ENCODE data around the gene KCNH8. TPM values are rescaled to one million over a fixed set of nuclear protein-coding genes. Genes with fewer than 3 reads are reported as not detected.
A peak's percentile ranks its signal among the peaks of the same experiment; 100 is the strongest.

Gene KCNH8
- total and polyA plus RNA-seq, 10 of the 15 experiments (the other 5 are each of a cell fraction or from before 2014, with no cell fraction given), result under 0.01 to 0.18 (median 0.07) TPM; not detected in 2

- in situ Hi-C loops (cut with MboI) (loop anchor here (5.0 to 10.0 kb wide), 2 partner anchors 194 to 324 kb away; no protein-coding TSS in a partner anchor), intact Hi-C loops (cut with micrococcal nuclease; ENCODE audit: unreplicated experiment) (loop anchor here (5.0 kb wide), 3 partner anchors 179 to 694 kb away; no protein-coding TSS in a partner anchor)
- Histone ChIP-seq H3K4me3 (no peak overlapping the region), H3K9ac (ENCODE audit: control insufficient read depth, insufficient read depth, low read length) (no peak overlapping the region), H2AFZ (ENCODE audit: control insufficient read depth, low read depth, low read length) (no peak overlapping the region), H3K27me3 (replicated peaks in 1 of 2; ENCODE audit: control insufficient read depth in 2 of 2, insufficient read depth in 2 of 2, low read length in 1 of 2) (no peaks in the 10 kb centered on the region), H3K9me3 (replicated peaks; ENCODE audit: control insufficient read depth, insufficient read depth, low read length) (no peaks in the 10 kb centered on the region), H3K4me1 (ENCODE audit: control insufficient read depth, insufficient read depth, low read length) (peaks cover 46% of the 10 kb centered on the region), H3K27ac (ENCODE audit: control insufficient read depth, insufficient read depth) (peak overlapping the region; percentile 79; the same call in 1 of the 2 replicates), H3K36me3 (ENCODE audit: control insufficient read depth in 2 of 2, insufficient read depth in 2 of 2, low read length in 1 of 2) (no peaks in the 10 kb centered on the region), H3K79me2 (ENCODE audit: control insufficient read depth, insufficient read depth, low read length) (no peaks in the 10 kb centered on the region), H4K20me1 (ENCODE audit: control insufficient read depth, insufficient read depth) (no peaks in the 10 kb centered on the region), H3K4me2 (ENCODE audit: control insufficient read depth, insufficient read depth) (no peak overlapping the region)
- ChIA-PET POLR2A (no interaction called here), RAD21 (ENCODE audit: unreplicated experiment) (interaction anchor here (0.9 to 3.5 kb wide), 2 partner anchors 193 to 325 kb away, joined by 3 to 25 read pairs; no protein-coding TSS in a partner anchor), CTCF (interaction anchor here (1.4 to 4.0 kb wide), 2 partner anchors 148 to 192 kb away, joined by 3 to 51 read pairs; no protein-coding TSS in a partner anchor), SMC1A (ENCODE audit: uncharacterized antibody, unreplicated experiment) (interaction anchor here (0.8 to 3.7 kb wide), 6 partner anchors 9 to 972 kb away, joined by 3 to 17 read pairs (median 6); no protein-coding TSS in a partner anchor)
- no peak for FAIRE-seq
- TF ChIP-seq RUNX3 (IDR thresholded peaks at IDR 0.05; ENCODE audit: low read length) (peak; percentile 74), TAF1 (IDR thresholded peaks at IDR 0.05; ENCODE audit: borderline replicate concordance, low read depth, low read length) (no peak)
- DNase-seq (ENCODE audit: low read depth, low spot score), result no peak
- WGBS (ENCODE audit: insufficient coverage, insufficient replicate concordance, low lambda C conversion rate, missing lambda C conversion rate), result 14% methylated on average over 2 of the region's 2 CpGs
- ATAC-seq, result no peak
- no TSS peak for BruUV-seq (replicated peaks)
These were observed 393.0 kb downstream of the KCNH8 start for GRCh38 chr3:19541284-19541683.

DNA sequence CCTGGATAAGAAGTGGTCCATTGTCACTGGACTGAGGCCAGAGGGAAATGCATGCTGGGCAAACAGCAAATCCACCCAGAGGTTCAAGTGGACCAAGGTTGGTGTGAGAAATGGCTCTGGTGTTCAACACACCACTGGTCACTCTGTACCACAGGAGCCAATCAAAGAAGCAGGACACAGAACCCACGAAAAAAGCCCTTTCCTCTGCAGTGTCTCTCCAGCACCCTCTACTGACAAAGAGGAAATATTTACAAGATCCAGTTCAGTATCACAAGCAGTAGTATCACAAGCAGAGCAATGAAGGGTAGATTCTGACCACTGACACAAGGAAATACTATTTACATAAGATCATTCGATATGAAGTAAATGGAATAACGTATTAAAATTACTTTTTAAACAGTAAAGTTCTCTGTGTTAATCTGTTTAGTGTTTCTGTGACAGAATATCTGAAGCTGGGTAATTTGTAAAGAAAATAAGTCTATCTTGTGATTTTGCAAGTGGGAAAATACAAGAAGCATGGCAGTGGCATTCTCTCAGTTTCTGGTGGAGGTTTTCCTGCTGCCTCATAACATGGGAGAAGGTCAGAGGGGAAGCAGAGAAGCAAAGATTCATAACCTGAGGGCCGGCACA lies 395.0 kb downstream of the KCNH8 start:
- ChIA-PET SMC1A (ENCODE audit: uncharacterized antibody, unreplicated experiment) (interaction anchor here (1.3 to 2.4 kb wide), 2 partner anchors 10 to 194 kb away, joined by 3 to 17 read pairs; no protein-coding TSS in a partner anchor), RAD21 (ENCODE audit: unreplicated experiment) (interaction anchor here (0.8 kb wide), 1 partner anchor 194 kb away, joined by 3 read pairs; no protein-coding TSS in a partner anchor), POLR2A (no interaction called here), CTCF (interaction anchor here (0.7 to 4.0 kb wide), 4 partner anchors 127 to 323 kb away, joined by 3 to 51 read pairs (median 10); no protein-coding TSS in a partner anchor)
- in situ Hi-C loops (cut with MboI) (loop anchor here (5.0 to 10.0 kb wide), 2 partner anchors 196 to 321 kb away; no protein-coding TSS in a partner anchor), intact Hi-C loops (cut with micrococcal nuclease; ENCODE audit: unreplicated experiment) (loop anchor here (1.0 to 5.0 kb wide), 6 partner anchors 181 to 696 kb away; no protein-coding TSS in a partner anchor)
- WGBS (ENCODE audit: insufficient coverage, insufficient replicate concordance, low lambda C conversion rate, missing lambda C conversion rate), result 17% methylated on average over 4 of the region's 4 CpGs
- BruUV-seq (replicated peaks), result no TSS peak
- Histone ChIP-seq H3K4me1 (ENCODE audit: control insufficient read depth, insufficient read depth, low read length) (peaks cover 46% of the 10 kb centered on the region), H3K4me2 (ENCODE audit: control insufficient read depth, insufficient read depth) (no peak overlapping the region), H3K36me3 (ENCODE audit: control insufficient read depth in 2 of 2, insufficient read depth in 2 of 2, low read length in 1 of 2) (no peaks in the 10 kb centered on the region), H3K9ac (ENCODE audit: control insufficient read depth, insufficient read depth, low read length) (no peak overlapping the region), H3K27me3 (replicated peaks in 1 of 2; ENCODE audit: control insufficient read depth in 2 of 2, insufficient read depth in 2 of 2, low read length in 1 of 2) (no peaks in the 10 kb centered on the region), H4K20me1 (ENCODE audit: control insufficient read depth, insufficient read depth) (no peaks in the 10 kb centered on the region), H3K79me2 (ENCODE audit: control insufficient read depth, insufficient read depth, low read length) (no peaks in the 10 kb centered on the region), H3K9me3 (replicated peaks; ENCODE audit: control insufficient read depth, insufficient read depth, low read length) (no peaks in the 10 kb centered on the region), H3K4me3 (no peak overlapping the region), H3K27ac (ENCODE audit: control insufficient read depth, insufficient read depth) (0 out of 2 replicates have a peak overlapping the region, but pooled peaks have one; percentile 47), H2AFZ (ENCODE audit: control insufficient read depth, low read depth, low read length) (peak overlapping the region; percentile 16; the same call in 1 of the 2 replicates)
- peak; percentile 25 for DNase-seq (ENCODE audit: low read depth, low spot score)
- FAIRE-seq, result peak; percentile 56
- peak; percentile 76 for ATAC-seq
- TF ChIP-seq CBX5 (IDR thresholded peaks at IDR 0.05; ENCODE audit: low read depth) (0 out of 2 replicates have a peak, but pooled peaks have one; percentile 18), IKZF1 (conservative IDR thresholded peaks at IDR 0.05) (no peak), FOXM1 (IDR thresholded peaks at IDR 0.05; ENCODE audit: low read depth, low read length) (peak; percentile 62; the same call in 1 of the 2 replicates), SMC3 (IDR thresholded peaks at IDR 0.05; ENCODE audit: borderline replicate concordance, low read length) (peak; percentile 66), BRCA1 (IDR thresholded peaks at IDR 0.05; ENCODE audit: low read depth, low read length) (no peak), RUNX3 (IDR thresholded peaks at IDR 0.05; ENCODE audit: low read length) (peak; percentile 4), EED (IDR thresholded peaks at IDR 0.05; ENCODE audit: low read depth) (peak; percentile 20; the same call in 1 of the 2 replicates), CTCF (IDR thresholded peaks at IDR 0.05 in 2 of 3, conservative IDR thresholded peaks at IDR 0.05 in 1 of 3; ENCODE audit: control insufficient read depth in 2 of 3, extremely low read depth in 1 of 3, insufficient read depth in 1 of 3, low read depth in 3 of 3, low read length in 3 of 3) (peak; percentile 79 to 83 (median 81)), RAD21 (IDR thresholded peaks at IDR 0.05; ENCODE audit: insufficient read depth, low read depth, low read length) (peak; percentile 92)
- TF ChIP-seq, protein P1, sequence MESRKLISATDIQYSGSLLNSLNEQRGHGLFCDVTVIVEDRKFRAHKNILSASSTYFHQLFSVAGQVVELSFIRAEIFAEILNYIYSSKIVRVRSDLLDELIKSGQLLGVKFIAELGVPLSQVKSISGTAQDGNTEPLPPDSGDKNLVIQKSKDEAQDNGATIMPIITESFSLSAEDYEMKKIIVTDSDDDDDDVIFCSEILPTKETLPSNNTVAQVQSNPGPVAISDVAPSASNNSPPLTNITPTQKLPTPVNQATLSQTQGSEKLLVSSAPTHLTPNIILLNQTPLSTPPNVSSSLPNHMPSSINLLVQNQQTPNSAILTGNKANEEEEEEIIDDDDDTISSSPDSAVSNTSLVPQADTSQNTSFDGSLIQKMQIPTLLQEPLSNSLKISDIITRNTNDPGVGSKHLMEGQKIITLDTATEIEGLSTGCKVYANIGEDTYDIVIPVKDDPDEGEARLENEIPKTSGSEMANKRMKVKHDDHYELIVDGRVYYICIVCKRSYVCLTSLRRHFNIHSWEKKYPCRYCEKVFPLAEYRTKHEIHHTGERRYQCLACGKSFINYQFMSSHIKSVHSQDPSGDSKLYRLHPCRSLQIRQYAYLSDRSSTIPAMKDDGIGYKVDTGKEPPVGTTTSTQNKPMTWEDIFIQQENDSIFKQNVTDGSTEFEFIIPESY (IDR thresholded peaks at IDR 0.05), result no peak
